OCI-LY1 (cell line): Measurements from ENCODE around the gene GPR137B.

ENCODE experiments used
- EZH2 ChIP-seq: fragments of 200-600 bp; sonication (generic), shearing (Covaris generic); IDR thresholded peaks from 2 replicates; pipeline ENCODE4 v1.8.0; 2017; ENCODE audit warnings: borderline replicate concordance, mixed run types, mild to moderate bottlenecking, antibody characterized with exemption, low read length, moderate library complexity, mixed read lengths
- TF ChIP-seq, protein P1 (sequence below): fragments of 200-600 bp; sonication (generic), shearing (Covaris generic); IDR thresholded peaks from 2 replicates; pipeline ENCODE4 v1.5.1; 2017; ENCODE audit warnings: mild to moderate bottlenecking, antibody characterized with exemption, low read length, moderate library complexity, mixed read lengths

GRCh38 chr1:236193184-236193583, 50.8 kb downstream of the GPR137B start:
- TF ChIP-seq, protein P1, sequence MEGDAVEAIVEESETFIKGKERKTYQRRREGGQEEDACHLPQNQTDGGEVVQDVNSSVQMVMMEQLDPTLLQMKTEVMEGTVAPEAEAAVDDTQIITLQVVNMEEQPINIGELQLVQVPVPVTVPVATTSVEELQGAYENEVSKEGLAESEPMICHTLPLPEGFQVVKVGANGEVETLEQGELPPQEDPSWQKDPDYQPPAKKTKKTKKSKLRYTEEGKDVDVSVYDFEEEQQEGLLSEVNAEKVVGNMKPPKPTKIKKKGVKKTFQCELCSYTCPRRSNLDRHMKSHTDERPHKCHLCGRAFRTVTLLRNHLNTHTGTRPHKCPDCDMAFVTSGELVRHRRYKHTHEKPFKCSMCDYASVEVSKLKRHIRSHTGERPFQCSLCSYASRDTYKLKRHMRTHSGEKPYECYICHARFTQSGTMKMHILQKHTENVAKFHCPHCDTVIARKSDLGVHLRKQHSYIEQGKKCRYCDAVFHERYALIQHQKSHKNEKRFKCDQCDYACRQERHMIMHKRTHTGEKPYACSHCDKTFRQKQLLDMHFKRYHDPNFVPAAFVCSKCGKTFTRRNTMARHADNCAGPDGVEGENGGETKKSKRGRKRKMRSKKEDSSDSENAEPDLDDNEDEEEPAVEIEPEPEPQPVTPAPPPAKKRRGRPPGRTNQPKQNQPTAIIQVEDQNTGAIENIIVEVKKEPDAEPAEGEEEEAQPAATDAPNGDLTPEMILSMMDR: no peak
- TF ChIP-seq EZH2: no peak
